GM23248 (cell line): ENCODE data around the gene HDAC2.

ENCODE experiments used
- EZH2 ChIP-seq: fragments of 200-600 bp; sonication (generic); IDR thresholded peaks from 2 replicates; pipeline ENCODE4 v1.6.1; 2018; ENCODE audit warnings: antibody characterized with exemption, mild to moderate bottlenecking; ENCODE audit not compliant: insufficient read depth, poor library complexity, severe bottlenecking
- EZH2phosphoT487 ChIP-seq: fragments of 200-600 bp; sonication (generic); IDR thresholded peaks from 2 replicates; pipeline ENCODE4 v1.6.1; 2018; ENCODE audit warnings: antibody characterized with exemption, moderate library complexity, mild to moderate bottlenecking, low read depth; ENCODE audit not compliant: insufficient read depth

- TF ChIP-seq EZH2 (no peak), EZH2phosphoT487 (no peak)
Observed at GRCh38 chr6:113934101-113934500, 36.8 kb downstream of the HDAC2 start.
